ENCODE measurements around the gene TMEM184A. TPM values are rescaled to one million over a fixed set of nuclear protein-coding genes. Genes with fewer than 3 reads are reported as not detected.

TMEM184A gene
- total and polyA plus RNA-seq, 2 donors (not counting 3 experiments of a cell fraction or from before 2014, with no cell fraction given), result 0.48 TPM; not detected in 1

GRCh38 chr7:1546909-1547776, 8.9 kb downstream of the TMEM184A start:
- BruUV-seq (replicated peaks), result no TSS peak
- Histone ChIP-seq H3K9me3 (replicated peaks; ENCODE audit: control insufficient read depth, insufficient read depth, low read length) (no peaks in the 10 kb centered on the region), H3K79me2 (ENCODE audit: control insufficient read depth, insufficient read depth, low read length) (no peaks in the 10 kb centered on the region), H3K4me2 (ENCODE audit: insufficient read depth, low read length) (no peak overlapping the region), H4K20me1 (replicated peaks; ENCODE audit: control insufficient read depth, extremely low read depth, insufficient read depth, low read length) (no peaks in the 10 kb centered on the region), H3K4me3 (replicated peaks in 1 of 3; ENCODE audit: insufficient read depth in 1 of 3, low read depth in 1 of 3, low read length in 3 of 3) (no peak overlapping the region), H3K4me1 (ENCODE audit: control insufficient read depth, extremely low read depth, insufficient read depth, low read length) (no peaks in the 10 kb centered on the region), H3K27ac (ENCODE audit: insufficient read depth, low read depth, low read length) (no peak overlapping the region), H3K36me3 (ENCODE audit: control insufficient read depth in 2 of 2, extremely low read depth in 1 of 2, insufficient read depth in 2 of 2, low read length in 2 of 2) (peaks cover 2 to 8% of the 10 kb centered on the region in 2 experiments), H2AFZ (ENCODE audit: low read depth, low read length) (no peak overlapping the region), H3K27me3 (ENCODE audit: control insufficient read depth in 2 of 2, insufficient read depth in 2 of 2, low read length in 2 of 2) (no peaks in the 10 kb centered on the region), H3K9ac (replicated peaks; ENCODE audit: extremely low read depth, insufficient read depth, low read length) (no peak overlapping the region), H3K9me1 (replicated peaks; ENCODE audit: control insufficient read depth, extremely low read depth, insufficient read depth, low read length) (no peaks in the 10 kb centered on the region)
- CTCF ChIA-PET, result interaction anchor here (1.6 kb wide), 1 partner anchor 10 kb away, joined by 6 read pairs; no protein-coding TSS in a partner anchor
- intact Hi-C loops (cut with micrococcal nuclease) (no loop called here), dilution Hi-C loops (cut with MboI; ENCODE audit: extremely low pct_ligation_motif_present, low sequenced_read_pairs) (no loop called here)
- POLR2A ChIA-PET, result interaction anchor here (1.1 kb wide), 1 partner anchor 13 kb away, joined by 3 read pairs; no protein-coding TSS in a partner anchor
- no peak for TF ChIP-seq MYC (IDR thresholded peaks at IDR 0.05; ENCODE audit: low read depth, low read length)
- no peak for TF ChIP-seq EZH2 (IDR thresholded peaks at IDR 0.05; ENCODE audit: borderline replicate concordance, low read depth, low read length, severe bottlenecking)
- TF ChIP-seq, protein P1, sequence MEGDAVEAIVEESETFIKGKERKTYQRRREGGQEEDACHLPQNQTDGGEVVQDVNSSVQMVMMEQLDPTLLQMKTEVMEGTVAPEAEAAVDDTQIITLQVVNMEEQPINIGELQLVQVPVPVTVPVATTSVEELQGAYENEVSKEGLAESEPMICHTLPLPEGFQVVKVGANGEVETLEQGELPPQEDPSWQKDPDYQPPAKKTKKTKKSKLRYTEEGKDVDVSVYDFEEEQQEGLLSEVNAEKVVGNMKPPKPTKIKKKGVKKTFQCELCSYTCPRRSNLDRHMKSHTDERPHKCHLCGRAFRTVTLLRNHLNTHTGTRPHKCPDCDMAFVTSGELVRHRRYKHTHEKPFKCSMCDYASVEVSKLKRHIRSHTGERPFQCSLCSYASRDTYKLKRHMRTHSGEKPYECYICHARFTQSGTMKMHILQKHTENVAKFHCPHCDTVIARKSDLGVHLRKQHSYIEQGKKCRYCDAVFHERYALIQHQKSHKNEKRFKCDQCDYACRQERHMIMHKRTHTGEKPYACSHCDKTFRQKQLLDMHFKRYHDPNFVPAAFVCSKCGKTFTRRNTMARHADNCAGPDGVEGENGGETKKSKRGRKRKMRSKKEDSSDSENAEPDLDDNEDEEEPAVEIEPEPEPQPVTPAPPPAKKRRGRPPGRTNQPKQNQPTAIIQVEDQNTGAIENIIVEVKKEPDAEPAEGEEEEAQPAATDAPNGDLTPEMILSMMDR (IDR thresholded peaks at IDR 0.05; ENCODE audit: extremely low read depth in 1 of 2, insufficient read depth in 1 of 2, low read depth in 1 of 2, low read length in 2 of 2), result no peak
- no peak for TF ChIP-seq POLR2AphosphoS5 (IDR thresholded peaks at IDR 0.05; ENCODE audit: insufficient read depth, low read depth, low read length)
- TF ChIP-seq JUN (IDR thresholded peaks at IDR 0.05; ENCODE audit: borderline replicate concordance, insufficient read depth, insufficient read length, low read depth), result no peak
- no peak for TF ChIP-seq GATA2 (IDR thresholded peaks at IDR 0.05; ENCODE audit: insufficient read depth, insufficient read length, low read depth, low read length)
- TF ChIP-seq, protein P2, sequence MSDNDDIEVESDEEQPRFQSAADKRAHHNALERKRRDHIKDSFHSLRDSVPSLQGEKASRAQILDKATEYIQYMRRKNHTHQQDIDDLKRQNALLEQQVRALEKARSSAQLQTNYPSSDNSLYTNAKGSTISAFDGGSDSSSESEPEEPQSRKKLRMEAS (IDR thresholded peaks at IDR 0.05; ENCODE audit: insufficient read depth, insufficient read length), result no peak
- TF ChIP-seq POLR2A (IDR thresholded peaks at IDR 0.05; ENCODE audit: low read depth, low read length), result no peak
- no peak for TF ChIP-seq FOS (IDR thresholded peaks at IDR 0.05; ENCODE audit: borderline replicate concordance, insufficient read depth, low read length)
- FAIRE-seq (no peak), DNase-seq (ENCODE audit: low read depth, low spot score) (no peak)

Measured in endothelial cell of umbilical vein (primary cell).